ENCODE results near the gene ZSWIM8. TPM values are rescaled to one million over a fixed set of nuclear protein-coding genes. Genes with fewer than 3 reads are reported as not detected.

Gene ZSWIM8
- total RNA-seq, 1 donor, result 30.7 TPM

- Histone ChIP-seq H3K27me3 (ENCODE audit: insufficient read depth, low read length) (no peaks in the 10 kb centered on the region), H3K9me3 (ENCODE audit: low read depth, low read length) (no peaks in the 10 kb centered on the region), H3K4me3 (ENCODE audit: low read length) (no peak overlapping the region), H3K4me1 (ENCODE audit: insufficient read depth, low read length) (no peaks in the 10 kb centered on the region)
These were observed 51.7 kb downstream of the ZSWIM8 start for GRCh38 chr10:73837072-73837471.

GRCh38 chr10:73838008-73838567 is 52.7 kb downstream of the ZSWIM8 start:
- no peaks in the 10 kb centered on the region for H3K27me3 ChIP-seq (ENCODE audit: insufficient read depth, low read length)
- no peak overlapping the region for H3K4me3 ChIP-seq (ENCODE audit: low read length)
- peaks cover 1% of the 10 kb centered on the region for H3K4me1 ChIP-seq (ENCODE audit: insufficient read depth, low read length)
- H3K9me3 ChIP-seq (ENCODE audit: low read depth, low read length), result no peaks in the 10 kb centered on the region

- H3K4me1 ChIP-seq (ENCODE audit: insufficient read depth, low read length), result peaks cover 9% of the 10 kb centered on the region
- no peaks in the 10 kb centered on the region for H3K27me3 ChIP-seq (ENCODE audit: insufficient read depth, low read length)
- H3K9me3 ChIP-seq (ENCODE audit: low read depth, low read length), result no peaks in the 10 kb centered on the region
- H3K4me3 ChIP-seq (ENCODE audit: low read length), result no peak overlapping the region
These were observed 53.4 kb downstream of the ZSWIM8 start for GRCh38 chr10:73838827-73839226.

GRCh38 chr10:73839276-73839966 is 54.0 kb downstream of the ZSWIM8 start:
- Histone ChIP-seq H3K4me1 (ENCODE audit: insufficient read depth, low read length) (peaks cover 9% of the 10 kb centered on the region), H3K4me3 (ENCODE audit: low read length) (no peak overlapping the region), H3K9me3 (ENCODE audit: low read depth, low read length) (no peaks in the 10 kb centered on the region), H3K27me3 (ENCODE audit: insufficient read depth, low read length) (no peaks in the 10 kb centered on the region)

- Histone ChIP-seq H3K27me3 (ENCODE audit: insufficient read depth, low read length) (no peaks in the 10 kb centered on the region), H3K4me1 (ENCODE audit: insufficient read depth, low read length) (peaks cover 9% of the 10 kb centered on the region), H3K9me3 (ENCODE audit: low read depth, low read length) (no peaks in the 10 kb centered on the region), H3K4me3 (ENCODE audit: low read length) (no peak overlapping the region)
These were observed 54.6 kb downstream of the ZSWIM8 start for GRCh38 chr10:73840056-73840402.

- no peaks in the 10 kb centered on the region for H3K9me3 ChIP-seq (ENCODE audit: low read depth, low read length)
These were observed 55.1 kb downstream of the ZSWIM8 start for GRCh38 chr10:73840403-73841060.

GRCh38 chr10:73841061-73841421 is 55.6 kb downstream of the ZSWIM8 start:
- H3K4me1 ChIP-seq (ENCODE audit: insufficient read depth, low read length), result peaks cover 9% of the 10 kb centered on the region
- no peaks in the 10 kb centered on the region for H3K9me3 ChIP-seq (ENCODE audit: low read depth, low read length)
- H3K27me3 ChIP-seq (ENCODE audit: insufficient read depth, low read length), result no peaks in the 10 kb centered on the region
- no peak overlapping the region for H3K4me3 ChIP-seq (ENCODE audit: low read length)

More at GRCh38 chr10:73840403-73841060, 55.1 kb downstream of the ZSWIM8 start:
- H3K4me1 ChIP-seq (ENCODE audit: insufficient read depth, low read length), result peaks cover 9% of the 10 kb centered on the region
- H3K27me3 ChIP-seq (ENCODE audit: insufficient read depth, low read length), result no peaks in the 10 kb centered on the region
- no peak overlapping the region for H3K4me3 ChIP-seq (ENCODE audit: low read length)

- Histone ChIP-seq H3K9me3 (ENCODE audit: low read depth, low read length) (no peaks in the 10 kb centered on the region), H3K27me3 (ENCODE audit: insufficient read depth, low read length) (no peaks in the 10 kb centered on the region), H3K4me3 (ENCODE audit: low read length) (no peak overlapping the region), H3K4me1 (ENCODE audit: insufficient read depth, low read length) (peaks cover 9% of the 10 kb centered on the region)
These were observed 56.3 kb downstream of the ZSWIM8 start for GRCh38 chr10:73841526-73842285.

GRCh38 chr10:73842349-73842748 is 56.9 kb downstream of the ZSWIM8 start:
- no peaks in the 10 kb centered on the region for H3K9me3 ChIP-seq (ENCODE audit: low read depth, low read length)
- peaks cover 9% of the 10 kb centered on the region for H3K4me1 ChIP-seq (ENCODE audit: insufficient read depth, low read length)
- H3K27me3 ChIP-seq (ENCODE audit: insufficient read depth, low read length), result no peaks in the 10 kb centered on the region
- no peak overlapping the region for H3K4me3 ChIP-seq (ENCODE audit: low read length)

GRCh38 chr10:73843261-73843660 is 57.9 kb downstream of the ZSWIM8 start:
- no peaks in the 10 kb centered on the region for H3K9me3 ChIP-seq (ENCODE audit: low read depth, low read length)
- H3K4me3 ChIP-seq (ENCODE audit: low read length), result no peak overlapping the region
- no peaks in the 10 kb centered on the region for H3K27me3 ChIP-seq (ENCODE audit: insufficient read depth, low read length)
- peaks cover 9% of the 10 kb centered on the region for H3K4me1 ChIP-seq (ENCODE audit: insufficient read depth, low read length)

GRCh38 chr10:73847031-73847430 is 61.6 kb downstream of the ZSWIM8 start:
- H3K9me3 ChIP-seq (ENCODE audit: low read depth, low read length), result no peaks in the 10 kb centered on the region
- H3K4me1 ChIP-seq (ENCODE audit: insufficient read depth, low read length), result peaks cover 24% of the 10 kb centered on the region
- no peaks in the 10 kb centered on the region for H3K27me3 ChIP-seq (ENCODE audit: insufficient read depth, low read length)
- H3K4me3 ChIP-seq (ENCODE audit: low read length), result no peak overlapping the region

- Histone ChIP-seq H3K27me3 (ENCODE audit: insufficient read depth, low read length) (no peaks in the 10 kb centered on the region), H3K9me3 (ENCODE audit: low read depth, low read length) (no peaks in the 10 kb centered on the region), H3K4me1 (ENCODE audit: insufficient read depth, low read length) (peaks cover 16% of the 10 kb centered on the region), H3K4me3 (ENCODE audit: low read length) (no peak overlapping the region)
These were observed 63.5 kb downstream of the ZSWIM8 start for GRCh38 chr10:73848821-73849489.

GRCh38 chr10:73850211-73850610 is 64.8 kb downstream of the ZSWIM8 start:
- H3K4me3 ChIP-seq (ENCODE audit: low read length), result no peak overlapping the region
- peaks cover 16% of the 10 kb centered on the region for H3K4me1 ChIP-seq (ENCODE audit: insufficient read depth, low read length)
- H3K9me3 ChIP-seq (ENCODE audit: low read depth, low read length), result no peaks in the 10 kb centered on the region
- H3K27me3 ChIP-seq (ENCODE audit: insufficient read depth, low read length), result no peaks in the 10 kb centered on the region

GRCh38 chr10:73850863-73851461 is 65.6 kb downstream of the ZSWIM8 start:
- Histone ChIP-seq H3K27me3 (ENCODE audit: insufficient read depth, low read length) (no peaks in the 10 kb centered on the region), H3K4me3 (ENCODE audit: low read length) (no peak overlapping the region), H3K9me3 (ENCODE audit: low read depth, low read length) (no peaks in the 10 kb centered on the region), H3K4me1 (ENCODE audit: insufficient read depth, low read length) (peaks cover 16% of the 10 kb centered on the region)
